ENCODE measurements around the gene AMDHD1. TPM values are rescaled to one million over a fixed set of nuclear protein-coding genes. Genes with fewer than 3 reads are reported as not detected.

The AMDHD1 gene
- total and polyA plus RNA-seq, 10 donors = 2.2 to 12.2 (median 3.0) TPM

- no peaks in the 10 kb centered on the region for H3K27me3 ChIP-seq (replicated peaks in 1 of 7)
- no peak for DNase-seq
- H3K9me3 ChIP-seq = no peaks in the 10 kb centered on the region
- H3K4me3 ChIP-seq = no peak overlapping the region
- H3K27ac ChIP-seq = no peak overlapping the region
- intact Hi-C loops (cut with DNase I; ENCODE audit: low total_unique reads) = no loop called here
- TF ChIP-seq CTCF (IDR thresholded peaks at IDR 0.05 in 8 of 11, conservative IDR thresholded peaks at IDR 0.05 in 3 of 11) (no peak), POLR2AphosphoS5 (IDR thresholded peaks at IDR 0.05) (no peak), POLR2A (IDR thresholded peaks at IDR 0.05) (no peak)
- 92 to 95% (median 94%) methylated on average over 8 of the region's 8 CpGs for WGBS, 5 donors
- H3K4me1 ChIP-seq = no peaks in the 10 kb centered on the region
- H3K36me3 ChIP-seq = peaks cover 0 to 84% (median 0%) of the 10 kb centered on the region in 6 donors
Observed at GRCh38 chr12:95976416-95976832, 33.3 kb downstream of the AMDHD1 start.

- Histone ChIP-seq H3K9me3 (no peaks in the 10 kb centered on the region), H3K4me1 (no peaks in the 10 kb centered on the region), H3K27me3 (replicated peaks in 1 of 7) (no peaks in the 10 kb centered on the region), H3K27ac (no peak overlapping the region), H3K4me3 (no peak overlapping the region), H3K36me3 (peaks cover 0 to 94% (median 0%) of the 10 kb centered on the region in 6 donors)
- intact Hi-C loops (cut with DNase I; ENCODE audit: low total_unique reads) = no loop called here
- no peak for DNase-seq
- 77 to 97% (median 88%) methylated on average over 11 of the region's 11 CpGs for WGBS, 5 donors
- no peak for TF ChIP-seq POLR2A (IDR thresholded peaks at IDR 0.05)
- no peak for TF ChIP-seq CTCF (IDR thresholded peaks at IDR 0.05 in 8 of 11, conservative IDR thresholded peaks at IDR 0.05 in 3 of 11)
- TF ChIP-seq POLR2AphosphoS5 (IDR thresholded peaks at IDR 0.05) = no peak
Observed at GRCh38 chr12:95977764-95978305, 34.7 kb downstream of the AMDHD1 start.

- no peaks in the 10 kb centered on the region for H3K9me3 ChIP-seq
- peaks cover 0 to 94% (median 0%) of the 10 kb centered on the region in 6 donors for H3K36me3 ChIP-seq
- H3K27me3 ChIP-seq (replicated peaks in 1 of 7) = no peaks in the 10 kb centered on the region
- H3K27ac ChIP-seq = no peak overlapping the region
- H3K4me1 ChIP-seq = no peaks in the 10 kb centered on the region
- DNase-seq = no peak
- TF ChIP-seq POLR2A (IDR thresholded peaks at IDR 0.05) (no peak), CTCF (IDR thresholded peaks at IDR 0.05 in 8 of 11, conservative IDR thresholded peaks at IDR 0.05 in 3 of 11) (no peak), POLR2AphosphoS5 (IDR thresholded peaks at IDR 0.05) (no peak)
- H3K4me3 ChIP-seq = no peak overlapping the region
- WGBS, 5 donors = 85 to 97% (median 93%) methylated on average over 5 of the region's 5 CpGs
- intact Hi-C loops (cut with DNase I; ENCODE audit: low total_unique reads) = no loop called here
Observed at GRCh38 chr12:95978351-95978750, 35.2 kb downstream of the AMDHD1 start.

GRCh38 chr12:95978774-95979173 lies 35.6 kb downstream of the AMDHD1 start:
- WGBS, 5 donors = 87 to 95% (median 91%) methylated on average over 3 of the region's 3 CpGs
- intact Hi-C loops (cut with DNase I; ENCODE audit: low total_unique reads) = no loop called here
- Histone ChIP-seq H3K36me3 (peaks cover 0 to 94% (median 0%) of the 10 kb centered on the region in 6 donors), H3K4me1 (no peaks in the 10 kb centered on the region), H3K27ac (no peak overlapping the region), H3K27me3 (replicated peaks in 1 of 7) (no peaks in the 10 kb centered on the region), H3K9me3 (no peaks in the 10 kb centered on the region), H3K4me3 (no peak overlapping the region)
- DNase-seq = no peak
- TF ChIP-seq POLR2AphosphoS5 (IDR thresholded peaks at IDR 0.05) = no peak

Measured in spleen (tissue), 11 donors.